RWPE1 (cell line): Measurements from ENCODE around the gene POGK.

ENCODE experiments used
- CTCF ChIA-PET: fragments of 350-600 bp; sonication (Branson Sonifier 250); formaldehyde crosslinking; extraction: SDS; loops from one replicate; lab custom pipeline; 2021; lab: Yijun Ruan, JAX
- POLR2A ChIA-PET: fragments of 400-600 bp; formaldehyde crosslinking; extraction: SDS; loops from one replicate; lab custom pipeline; 2020; ENCODE audit warnings: antibody characterized with exemption; ENCODE audit not compliant: low non-redundant PET; lab: Yijun Ruan, JAX
- DNase-seq: peaks from one replicate; pipeline ENCODE4 v3.0.0; 2012; ENCODE audit warnings: low spot score
- H3K27ac ChIP-seq: fragments of 450-650 bp; 2 replicates; pipeline ENCODE4 v1.5.1; 2017
- CTCF ChIP-seq: fragments of 450-650 bp; conservative IDR thresholded peaks from 2 replicates; pipeline ENCODE4 v1.5.1; 2017; ENCODE audit warnings: low read depth, mild to moderate bottlenecking

POGK gene

GRCh38 chr1:166840309-166841274 is 1.3 kb downstream of the POGK start:
- ChIA-PET POLR2A (no interaction called here), CTCF (interaction anchor here (0.7 to 1.0 kb wide), 2 partner anchors 12 to 31 kb away, joined by 3 read pairs; no protein-coding TSS in a partner anchor)
- DNase-seq: no peak
- TF ChIP-seq CTCF: no peak
- peak overlapping the region; percentile 87 for H3K27ac ChIP-seq

GRCh38 chr1:166843322-166843721 is 4.0 kb downstream of the POGK start:
- POLR2A ChIA-PET: no interaction called here
- no peak for DNase-seq
- TF ChIP-seq CTCF: no peak
- CTCF ChIA-PET: no interaction called here
- no peak overlapping the region for H3K27ac ChIP-seq

- POLR2A ChIA-PET: no interaction called here
- no peak overlapping the region for H3K27ac ChIP-seq
- no peak for DNase-seq
- CTCF ChIA-PET: no interaction called here
- TF ChIP-seq CTCF: no peak
These were observed 4.7 kb downstream of the POGK start for GRCh38 chr1:166843769-166844596.

GRCh38 chr1:166844791-166845190 is 5.5 kb downstream of the POGK start:
- no peak for DNase-seq
- no peak overlapping the region for H3K27ac ChIP-seq
- POLR2A ChIA-PET: no interaction called here
- CTCF ChIA-PET: no interaction called here
- no peak for TF ChIP-seq CTCF

GRCh38 chr1:166848193-166848592 is 8.9 kb downstream of the POGK start:
- H3K27ac ChIP-seq: no peak overlapping the region
- no peak for TF ChIP-seq CTCF
- POLR2A ChIA-PET: interaction anchor here (0.6 to 0.7 kb wide), 2 partner anchors 17 to 23 kb away, joined by 3 read pairs; no protein-coding TSS in a partner anchor
- no peak for DNase-seq
- CTCF ChIA-PET: no interaction called here

- ChIA-PET CTCF (no interaction called here), POLR2A (no interaction called here)
- TF ChIP-seq CTCF: no peak
- no peak overlapping the region for H3K27ac ChIP-seq
- DNase-seq: no peak
These were observed 9.9 kb downstream of the POGK start for GRCh38 chr1:166849135-166849534.
